Pancreas (tissue), 10 donors: ENCODE results near the gene LMBRD1. TPM values are rescaled to one million over a fixed set of nuclear protein-coding genes. Genes with fewer than 3 reads are reported as not detected.

Experiments used
- ATAC-seq, 4 donors: fragments of 200-7000 bp; cut with Tn5 transposase; one replicate each; pipeline versions ENCODE4 v1.8.0 to v1.9.1; 2020; ENCODE audit warnings: mild to moderate bottlenecking in 4 of 4, moderate library complexity in 4 of 4
- DNase-seq, 6 donors: peaks; one replicate each; pipeline ENCODE4 v3.0.0-alpha.2; 2020
- FAIRE-seq: peaks from 2 replicates; lab custom pipeline; 2012; peaks lifted over from hg19 to GRCh38; lab: Jason Lieb, UNC
- H3K27ac ChIP-seq, 4 donors: fragments of 200-600 bp; sonication (generic); 1 replicate in 3 of 4; 2 replicates in 1 of 4; pipeline versions ENCODE4 v1.5.0 to v1.8.0; 2020
- H3K27me3 ChIP-seq, 4 donors: fragments of 200-600 bp; one replicate each; pipeline ENCODE4 v1.8.0; 2021
- H3K36me3 ChIP-seq, 3 donors: fragments of 200-600 bp; sonication (generic) in 1 of 3; one replicate each; pipeline versions ENCODE4 v1.5.0 to v1.8.0; 2020 to 2021
- H3K4me1 ChIP-seq, 3 donors: fragments of 200-600 bp; one replicate each; pipeline ENCODE4 v1.8.0; 2021
- H3K4me3 ChIP-seq, 4 donors: fragments of 200-600 bp; sonication (generic) in 2 of 4; one replicate each; pipeline versions ENCODE4 v1.5.0 to v1.8.0; 2020 to 2021
- H3K9me3 ChIP-seq, 4 donors: fragments of 200-600 bp; one replicate each; pipeline ENCODE4 v1.8.0; 2021
- WGBS, 2 donors: extraction: QIAGEN DNeasy Blood & Tissue Kit; methylation state at CpG; one replicate each; pipeline ENCODE4 v1.1.7; 2013; 5-methylcytosine and 5-hydroxymethylcytosine counted together
- intact Hi-C, 3 donors: fragments of 100-400 bp; cut with DNase I; formaldehyde crosslinking; loops; one replicate each; pipeline versions ENCODE4 v1.11.1 to v1.14.2; 2022
- polyA plus RNA-seq, 2 donors: library from polyadenylated mRNA; stranded (reverse); fragments of 200-250 nt; gene quantifications; one replicate each; pipeline ENCODE4 v1.2.3, GENCODE V29; 2013
- total RNA-seq, 6 donors: library from RNA; stranded (reverse); fragmentation: NEBNext Ultra II Directional in 4 of 6; extraction: Animal tissue kit (Norgen Biotek cat#: 25700) in 4 of 6; gene quantifications; one replicate each; pipeline versions ENCODE4 v1.2.1 to v1.2.4, GENCODE V29; 2021 to 2023
- TF ChIP-seq, protein P1 (sequence below), 4 donors: fragments of 200-600 bp; sonication (generic) in 3 of 4; IDR thresholded peaks; one replicate each; pipeline versions ENCODE4 v1.5.0 to v1.8.0; 2021; ENCODE audit warnings: antibody characterized with exemption in 4 of 4
- donor health status: healthy with polysubstance abuse.
- donor health status: DM: no; HTN: no; CAD: no; lungs with moderate emphysema.
- donor health status: DM: no; HTN: no; CAD: no.
- donor health status: control.
- donor health status: control.
- donor health status: Bipolar disorder and iron deficiency.
- donor health status: DM: yes; HTN: yes; CAD: no.
- donor health status: DM: no; HTN: no; CAD: no.
- donor health status: DM: no; HTN: no; CAD: no.
- donor health status: DM: yes; HTN: yes; CAD: no.

LMBRD1 gene
- total and polyA plus RNA-seq, 8 donors = 16.5 to 50.5 (median 38.7) TPM

DNA sequence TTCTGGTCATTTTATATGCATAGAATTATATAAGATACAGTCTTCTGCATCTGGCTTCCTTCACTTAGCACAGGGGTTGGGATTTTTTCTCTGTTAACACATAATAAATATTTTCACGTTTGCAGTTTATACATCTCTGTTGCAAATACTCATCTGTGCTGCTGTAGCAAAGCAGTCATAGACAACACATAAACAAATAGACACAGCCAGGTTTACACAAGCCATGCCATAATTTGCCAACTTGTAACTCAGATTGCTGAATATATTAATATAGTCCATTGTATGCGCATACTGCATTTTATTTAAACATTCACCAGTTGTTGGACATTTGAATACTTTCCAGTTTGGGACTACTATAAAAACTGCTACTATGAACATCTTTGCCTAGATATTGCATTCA lies 35.0 kb downstream of the LMBRD1 start:
- no peak overlapping the region for H3K27ac ChIP-seq
- no peaks in the 10 kb centered on the region for H3K36me3 ChIP-seq
- ATAC-seq (no peak), DNase-seq (no peak), FAIRE-seq (no peak)
- TF ChIP-seq, protein P1, sequence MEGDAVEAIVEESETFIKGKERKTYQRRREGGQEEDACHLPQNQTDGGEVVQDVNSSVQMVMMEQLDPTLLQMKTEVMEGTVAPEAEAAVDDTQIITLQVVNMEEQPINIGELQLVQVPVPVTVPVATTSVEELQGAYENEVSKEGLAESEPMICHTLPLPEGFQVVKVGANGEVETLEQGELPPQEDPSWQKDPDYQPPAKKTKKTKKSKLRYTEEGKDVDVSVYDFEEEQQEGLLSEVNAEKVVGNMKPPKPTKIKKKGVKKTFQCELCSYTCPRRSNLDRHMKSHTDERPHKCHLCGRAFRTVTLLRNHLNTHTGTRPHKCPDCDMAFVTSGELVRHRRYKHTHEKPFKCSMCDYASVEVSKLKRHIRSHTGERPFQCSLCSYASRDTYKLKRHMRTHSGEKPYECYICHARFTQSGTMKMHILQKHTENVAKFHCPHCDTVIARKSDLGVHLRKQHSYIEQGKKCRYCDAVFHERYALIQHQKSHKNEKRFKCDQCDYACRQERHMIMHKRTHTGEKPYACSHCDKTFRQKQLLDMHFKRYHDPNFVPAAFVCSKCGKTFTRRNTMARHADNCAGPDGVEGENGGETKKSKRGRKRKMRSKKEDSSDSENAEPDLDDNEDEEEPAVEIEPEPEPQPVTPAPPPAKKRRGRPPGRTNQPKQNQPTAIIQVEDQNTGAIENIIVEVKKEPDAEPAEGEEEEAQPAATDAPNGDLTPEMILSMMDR (IDR thresholded peaks at IDR 0.05) = no peak
- no peaks in the 10 kb centered on the region for H3K9me3 ChIP-seq
- no peaks in the 10 kb centered on the region for H3K27me3 ChIP-seq
- H3K4me3 ChIP-seq = no peak overlapping the region
- intact Hi-C loops = no loop called here
- WGBS, 2 donors = 74 to 77% methylated on average over 2 of the region's 2 CpGs
- peaks cover 0 to 18% (median 12%) of the 10 kb centered on the region in 3 donors for H3K4me1 ChIP-seq

DNA sequence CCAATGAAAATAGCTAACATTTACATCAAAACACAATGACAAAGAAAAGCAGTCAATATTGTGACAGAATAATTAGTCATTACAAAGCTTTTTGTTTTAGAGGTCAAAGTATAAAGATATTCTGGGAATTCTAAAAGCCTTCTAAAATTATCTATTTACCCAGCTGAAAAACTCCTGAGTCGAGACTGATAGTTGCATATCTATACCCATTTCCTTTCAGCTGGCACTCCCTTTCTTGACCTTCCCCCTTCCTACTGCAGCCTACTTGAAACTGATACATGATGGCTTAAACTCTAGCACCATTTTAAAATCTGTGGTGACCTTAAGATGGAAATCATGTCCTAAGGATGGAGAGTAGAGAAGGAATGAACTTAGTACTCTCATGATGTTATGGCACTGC lies 38.6 kb downstream of the LMBRD1 start:
- Histone ChIP-seq H3K36me3 (no peaks in the 10 kb centered on the region), H3K27ac (peak overlapping the region in 1 of 4 donors; percentile 6), H3K4me3 (no peak overlapping the region), H3K9me3 (no peaks in the 10 kb centered on the region), H3K4me1 (peaks cover 0 to 18% (median 12%) of the 10 kb centered on the region in 3 donors), H3K27me3 (no peaks in the 10 kb centered on the region)
- no peak for FAIRE-seq
- 10 to 14% methylated on average over 1 of the region's 1 CpG for WGBS, 2 donors
- ATAC-seq = peak; percentile 53 to 79 (median 66)
- intact Hi-C loops = no loop called here
- no peak for DNase-seq
- TF ChIP-seq, protein P1 (IDR thresholded peaks at IDR 0.05) = no peak

DNA sequence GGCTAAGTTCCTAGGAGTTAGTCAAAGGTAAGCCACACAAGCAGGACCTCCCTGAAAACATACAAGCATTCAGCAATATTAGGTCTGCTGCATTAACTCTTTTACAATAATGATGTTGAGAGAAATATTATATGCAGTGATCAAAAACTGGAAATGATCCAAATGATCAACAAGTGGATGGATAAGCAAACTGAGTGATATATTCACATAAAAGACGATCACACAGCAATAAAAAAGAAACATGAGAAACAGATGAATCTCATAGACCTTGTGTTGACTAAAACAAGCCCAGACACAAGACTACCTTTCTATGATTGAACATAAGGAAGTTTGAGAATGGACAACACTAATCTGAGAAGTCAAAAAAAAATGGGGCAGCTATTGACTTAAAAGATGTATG lies 39.9 kb downstream of the LMBRD1 start:
- 56 to 58% methylated on average over 1 of the region's 1 CpG for WGBS, 2 donors
- intact Hi-C loops = no loop called here
- DNase-seq = no peak
- ATAC-seq = no peak
- no peak for FAIRE-seq
- no peaks in the 10 kb centered on the region for H3K27me3 ChIP-seq
- no peak overlapping the region for H3K27ac ChIP-seq
- peaks cover 0 to 18% (median 12%) of the 10 kb centered on the region in 3 donors for H3K4me1 ChIP-seq
- no peaks in the 10 kb centered on the region for H3K36me3 ChIP-seq
- H3K4me3 ChIP-seq = no peak overlapping the region
- TF ChIP-seq, protein P1 (IDR thresholded peaks at IDR 0.05) = no peak
- no peaks in the 10 kb centered on the region for H3K9me3 ChIP-seq

DNA sequence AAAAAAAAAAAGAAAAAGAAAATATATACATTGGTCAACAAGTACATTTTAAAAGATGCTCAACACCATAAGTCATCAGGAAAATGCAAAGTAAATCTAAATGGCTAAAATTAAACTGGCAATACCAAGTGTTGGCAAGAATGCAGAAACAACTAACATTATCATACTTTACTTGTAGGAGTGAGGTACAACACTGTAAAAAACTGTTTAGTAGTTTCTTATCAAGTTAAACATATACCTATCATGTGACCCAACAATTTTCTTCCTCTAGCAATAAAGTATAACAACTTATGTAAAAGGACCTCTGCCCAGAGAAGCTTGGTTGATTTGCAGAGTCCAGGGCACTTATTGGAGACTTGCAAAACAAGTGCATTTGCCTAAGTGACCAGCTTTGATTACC lies 40.4 kb downstream of the LMBRD1 start:
- Histone ChIP-seq H3K27me3 (no peaks in the 10 kb centered on the region), H3K4me1 (peaks cover 0 to 18% (median 12%) of the 10 kb centered on the region in 3 donors), H3K36me3 (no peaks in the 10 kb centered on the region), H3K27ac (no peak overlapping the region), H3K4me3 (no peak overlapping the region), H3K9me3 (no peaks in the 10 kb centered on the region)
- DNase-seq (no peak), FAIRE-seq (no peak), ATAC-seq (no peak)
- TF ChIP-seq, protein P1 (IDR thresholded peaks at IDR 0.05) = no peak
- intact Hi-C loops = no loop called here

DNA sequence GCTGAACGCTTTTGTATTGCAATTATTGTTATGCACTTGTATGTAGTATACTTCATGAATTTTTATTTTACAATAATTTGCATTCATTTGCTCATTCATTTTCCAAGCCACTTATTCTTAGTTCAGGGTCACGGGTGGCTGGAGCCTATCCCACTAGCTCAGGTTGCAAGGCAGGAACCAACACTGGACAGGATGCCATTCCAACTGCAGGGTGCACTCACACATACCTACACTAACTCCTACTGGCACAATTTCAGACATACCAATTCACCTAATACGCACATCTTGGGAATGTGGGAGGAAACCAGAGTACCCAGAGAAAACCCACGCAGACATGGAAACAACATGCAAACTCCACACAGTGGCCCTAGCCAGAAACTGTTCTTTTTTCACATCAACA lies 61.8 kb downstream of the LMBRD1 start:
- TF ChIP-seq, protein P1 (IDR thresholded peaks at IDR 0.05) = no peak
- no peaks in the 10 kb centered on the region for H3K27me3 ChIP-seq
- no peak for DNase-seq
- H3K36me3 ChIP-seq = peaks cover 0 to 6% (median 0%) of the 10 kb centered on the region in 3 donors
- intact Hi-C loops = no loop called here
- WGBS, 2 donors = 94 to 95% methylated on average over 4 of the region's 4 CpGs
- ATAC-seq = no peak
- FAIRE-seq = no peak
- no peaks in the 10 kb centered on the region for H3K9me3 ChIP-seq
- H3K4me1 ChIP-seq = peaks cover 0 to 7% (median 3%) of the 10 kb centered on the region in 3 donors
- no peak overlapping the region for H3K27ac ChIP-seq
- H3K4me3 ChIP-seq = no peak overlapping the region
